Measurements from ENCODE around the gene EPPIN. TPM values are rescaled to one million over a fixed set of nuclear protein-coding genes. Genes with fewer than 3 reads are reported as not detected.
A peak's percentile ranks its signal among the peaks of the same experiment; 100 is the strongest.

EPPIN gene
- total RNA-seq, 2 donors from 2014 or later = 137 TPM; not detected in 1

GRCh38 chr20:45515147-45515913, 31.9 kb downstream of the EPPIN start, which contains the start of gene SPINT3:
TSS of gene SPINT3 (minus strand) at chr20:45515622. CDS start at chr20:45515608, 14 bp downstream.
- intact Hi-C loops (cut with DNase I) = no loop called here
- peak; percentile 5 for DNase-seq (ENCODE audit: low spot score)
- Histone ChIP-seq H3K9me3 (no peaks in the 10 kb centered on the region), H3K4me1 (replicated peaks) (no peaks in the 10 kb centered on the region), H3K27ac (no peak within 1 kb of the TSS), H3K36me3 (no peaks in the 10 kb centered on the region), H3K27me3 (replicated peaks; ENCODE audit: insufficient read depth) (no peaks in the 10 kb centered on the region), H3K4me3 (no peak within 1 kb of the TSS)
- 63% methylated on average over 5 of the region's 5 CpGs for WGBS
- TF ChIP-seq CTCF (IDR thresholded peaks at IDR 0.05) = no peak
- no peak for TF ChIP-seq POLR2A (IDR thresholded peaks at IDR 0.05)
- no peak for TF ChIP-seq POLR2AphosphoS5 (IDR thresholded peaks at IDR 0.05)

GRCh38 chr20:45510242-45510862, 36.8 kb downstream of the EPPIN start:
- H3K4me3 ChIP-seq = no peak overlapping the region
- no peak for DNase-seq (ENCODE audit: low spot score)
- no peak overlapping the region for H3K27ac ChIP-seq
- no peaks in the 10 kb centered on the region for H3K4me1 ChIP-seq (replicated peaks)
- no peaks in the 10 kb centered on the region for H3K36me3 ChIP-seq
- H3K9me3 ChIP-seq = no peaks in the 10 kb centered on the region
- intact Hi-C loops (cut with DNase I) = no loop called here
- no peak for TF ChIP-seq CTCF (IDR thresholded peaks at IDR 0.05)
- TF ChIP-seq POLR2A (IDR thresholded peaks at IDR 0.05) = no peak
- TF ChIP-seq POLR2AphosphoS5 (IDR thresholded peaks at IDR 0.05) = no peak
- 80% methylated on average over 5 of the region's 5 CpGs for WGBS
- H3K27me3 ChIP-seq (replicated peaks; ENCODE audit: insufficient read depth) = peaks cover 2% of the 10 kb centered on the region

- TF ChIP-seq POLR2AphosphoS5 (IDR thresholded peaks at IDR 0.05) = no peak
- TF ChIP-seq POLR2A (IDR thresholded peaks at IDR 0.05) = no peak
- TF ChIP-seq CTCF (IDR thresholded peaks at IDR 0.05) = no peak
- no peak overlapping the region for H3K4me3 ChIP-seq
- intact Hi-C loops (cut with DNase I) = no loop called here
- H3K27ac ChIP-seq = no peak overlapping the region
- 60% methylated on average over 4 of the region's 4 CpGs for WGBS
- no peaks in the 10 kb centered on the region for H3K9me3 ChIP-seq
- H3K27me3 ChIP-seq (replicated peaks; ENCODE audit: insufficient read depth) = peaks cover 2% of the 10 kb centered on the region
- no peaks in the 10 kb centered on the region for H3K36me3 ChIP-seq
- DNase-seq (ENCODE audit: low spot score) = no peak
- H3K4me1 ChIP-seq (replicated peaks) = no peaks in the 10 kb centered on the region
These were observed 38.1 kb downstream of the EPPIN start for GRCh38 chr20:45509091-45509490.

GRCh38 chr20:45508068-45508886, 38.9 kb downstream of the EPPIN start:
- 83% methylated on average over 7 of the region's 7 CpGs for WGBS
- H3K4me3 ChIP-seq = no peak overlapping the region
- TF ChIP-seq POLR2A (IDR thresholded peaks at IDR 0.05) (no peak), CTCF (IDR thresholded peaks at IDR 0.05) (no peak), POLR2AphosphoS5 (IDR thresholded peaks at IDR 0.05) (no peak)
- intact Hi-C loops (cut with DNase I) = no loop called here
- H3K9me3 ChIP-seq = no peaks in the 10 kb centered on the region
- H3K27me3 ChIP-seq (replicated peaks; ENCODE audit: insufficient read depth) = peaks cover 2% of the 10 kb centered on the region
- no peak overlapping the region for H3K27ac ChIP-seq
- no peaks in the 10 kb centered on the region for H3K4me1 ChIP-seq (replicated peaks)
- H3K36me3 ChIP-seq = no peaks in the 10 kb centered on the region
- no peak for DNase-seq (ENCODE audit: low spot score)

Measured in prostate gland (tissue), 2 donors.